Posterior cingulate gyrus (tissue), 11 donors: ENCODE data around the gene TSPAN5.

Experiments
- DNase-seq, 10 donors: peaks; one replicate each; pipeline versions ENCODE4 v3.0.0 to v3.0.0-alpha.2; 2020 to 2021; ENCODE audit warnings: mixed read lengths in 3 of 10
- intact Hi-C: fragments of 100-400 bp; cut with DNase I; formaldehyde crosslinking; loops from one replicate; pipeline ENCODE4 v1.15.1; 2023

Gene TSPAN5

GRCh38 chr4:98674404-98675173 is 16.2 kb upstream of the TSPAN5 start:
- no peak for DNase-seq
- intact Hi-C loops, result no loop called here

GRCh38 chr4:98673978-98674377 is 15.6 kb upstream of the TSPAN5 start:
- intact Hi-C loops, result no loop called here
- DNase-seq, result no peak

- no peak for DNase-seq
- intact Hi-C loops, result no loop called here
These were observed 14.9 kb upstream of the TSPAN5 start for GRCh38 chr4:98673288-98673644.

- intact Hi-C loops, result no loop called here
- DNase-seq, result no peak
These were observed 14.3 kb upstream of the TSPAN5 start for GRCh38 chr4:98672583-98673287.

GRCh38 chr4:98671131-98671530 is 12.7 kb upstream of the TSPAN5 start:
- intact Hi-C loops, result no loop called here

GRCh38 chr4:98670186-98670585 is 11.8 kb upstream of the TSPAN5 start:
- intact Hi-C loops, result no loop called here
- no peak for DNase-seq

More at GRCh38 chr4:98671131-98671530, 12.7 kb upstream of the TSPAN5 start:
- DNase-seq, result no peak

- intact Hi-C loops, result no loop called here
- no peak for DNase-seq
These were observed 11.2 kb upstream of the TSPAN5 start for GRCh38 chr4:98669577-98669976.

GRCh38 chr4:98664959-98665358 is 6.5 kb upstream of the TSPAN5 start:
- intact Hi-C loops, result no loop called here
- no peak for DNase-seq

- DNase-seq, result no peak
- intact Hi-C loops, result no loop called here
These were observed 5.0 kb upstream of the TSPAN5 start for GRCh38 chr4:98663226-98664006.

GRCh38 chr4:98662626-98663225 is 4.3 kb upstream of the TSPAN5 start:
- intact Hi-C loops, result no loop called here
- no peak for DNase-seq

GRCh38 chr4:98662055-98662453 is 3.6 kb upstream of the TSPAN5 start:
- intact Hi-C loops, result no loop called here
- DNase-seq, result no peak

GRCh38 chr4:98661371-98662054 is 3.1 kb upstream of the TSPAN5 start:
- intact Hi-C loops, result no loop called here
- no peak for DNase-seq

GRCh38 chr4:98659741-98660462 is 1.5 kb upstream of the TSPAN5 start:
- DNase-seq, result no peak
- intact Hi-C loops, result loop anchor here (2.0 to 5.0 kb wide), 5 partner anchors 93 to 398 kb away; partner anchors contain the start of genes EIF4E, METAP1 and RAP1GDS1

GRCh38 chr4:98659106-98659592 is 738 bp upstream of the TSPAN5 start:
- peak in 3 of 10 donors; percentile 22 to 84 (median 73) for DNase-seq
- intact Hi-C loops, result loop anchor here (2.0 to 5.0 kb wide), 5 partner anchors 92 to 397 kb away; partner anchors contain the start of genes EIF4E, METAP1 and RAP1GDS1

GRCh38 chr4:98657531-98658286 is 702 bp downstream of the TSPAN5 start:
- intact Hi-C loops, result loop anchor here (2.0 to 5.0 kb wide), 5 partner anchors 90 to 395 kb away; partner anchors contain the start of genes EIF4E, METAP1 and RAP1GDS1
- peak; percentile 66 to 96 (median 76) for DNase-seq

- DNase-seq, result no peak
- intact Hi-C loops, result loop anchor here (5.0 kb wide), 4 partner anchors 90 to 395 kb away; partner anchors contain the start of genes EIF4E and RAP1GDS1
These were observed 1.5 kb downstream of the TSPAN5 start for GRCh38 chr4:98656886-98657285.

GRCh38 chr4:98656443-98656842 is 2.0 kb downstream of the TSPAN5 start:
- DNase-seq, result no peak
- intact Hi-C loops, result loop anchor here (5.0 kb wide), 4 partner anchors 89 to 394 kb away; partner anchors contain the start of genes EIF4E and RAP1GDS1
